Activated naive CD8-positive, alpha-beta T cell (primary cell): ENCODE data around the gene MYDGF.
"Not testable (repeated sequence)": the region's sequence is repeated elsewhere in the genome, so short reads cannot be mapped to it uniquely, and the experiment has no call there.

ENCODE experiments used
- H3K27ac Mint-ChIP-seq: one replicate; pipeline ENCODE4 v1.8.0; 2021; ENCODE audit warnings: mixed read lengths
- H3K27me3 Mint-ChIP-seq: one replicate; pipeline ENCODE4 v1.8.0; 2021; ENCODE audit warnings: mixed read lengths
- H3K36me3 Mint-ChIP-seq: one replicate; pipeline ENCODE4 v1.8.0; 2021; ENCODE audit warnings: mixed read lengths
- H3K4me1 Mint-ChIP-seq: one replicate; pipeline ENCODE4 v1.8.0; 2021; ENCODE audit warnings: low read depth, mixed read lengths
- H3K4me3 Mint-ChIP-seq: one replicate; pipeline ENCODE4 v1.8.0; 2021; ENCODE audit warnings: mild to moderate bottlenecking, mixed read lengths
- H3K9me3 Mint-ChIP-seq: one replicate; pipeline ENCODE4 v1.8.0; 2021; ENCODE audit warnings: low read depth, mixed read lengths

MYDGF gene

DNA sequence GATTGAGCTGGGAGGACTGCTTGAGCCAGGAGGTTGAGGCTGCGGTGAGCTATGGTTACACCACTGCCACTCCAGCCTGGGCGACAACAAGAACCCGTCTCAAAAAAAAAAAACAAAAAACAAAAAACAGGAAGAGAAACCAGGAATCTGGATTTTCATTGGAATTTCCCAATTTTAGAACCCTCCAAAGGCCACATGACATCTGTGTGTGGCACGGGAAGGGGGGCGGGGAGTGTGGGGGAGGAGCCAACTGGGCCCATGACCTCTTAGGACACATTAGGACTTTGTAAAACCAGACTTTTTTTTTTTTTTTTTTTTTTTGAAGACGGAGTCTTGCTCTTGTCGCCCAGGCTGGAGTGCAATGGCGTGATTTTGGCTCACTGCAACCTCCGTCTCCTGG lies 21.2 kb upstream of the MYDGF start:
- Mint-ChIP-seq H3K27ac (no peak overlapping the region), H3K36me3 (peaks cover 9% of the 10 kb centered on the region), H3K27me3 (no peaks in the 10 kb centered on the region)

DNA sequence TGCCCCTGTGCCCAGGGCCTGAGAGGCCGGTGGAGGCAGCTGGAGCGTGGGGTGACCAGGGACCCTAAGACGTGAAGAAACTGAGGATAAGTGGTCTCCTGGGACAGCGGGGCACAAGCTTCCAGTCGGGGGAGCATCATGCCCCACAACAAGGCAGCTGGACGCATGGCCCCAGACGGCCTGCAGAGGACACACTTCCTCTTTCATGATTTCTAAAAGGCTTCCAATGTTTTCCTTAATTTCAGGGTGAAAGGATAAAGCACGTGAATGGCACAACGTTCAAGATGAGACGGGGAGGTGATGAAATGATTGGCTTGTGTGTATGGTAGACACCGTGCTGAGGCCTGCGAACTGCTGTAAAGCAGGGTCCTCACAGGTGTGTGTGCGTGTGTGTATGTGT lies 20.2 kb upstream of the MYDGF start:
- H3K4me1 Mint-ChIP-seq = no peaks in the 10 kb centered on the region
- H3K9me3 Mint-ChIP-seq = no peaks in the 10 kb centered on the region
- no peak overlapping the region for H3K4me3 Mint-ChIP-seq
- H3K27me3 Mint-ChIP-seq = no peaks in the 10 kb centered on the region
- peaks cover 9% of the 10 kb centered on the region for H3K36me3 Mint-ChIP-seq
- no peak overlapping the region for H3K27ac Mint-ChIP-seq

More for the DNA sequence above, 21.2 kb upstream of the MYDGF start:
- Mint-ChIP-seq H3K4me1 (no peaks in the 10 kb centered on the region), H3K9me3 (no peaks in the 10 kb centered on the region), H3K4me3 (no peak overlapping the region)

DNA sequence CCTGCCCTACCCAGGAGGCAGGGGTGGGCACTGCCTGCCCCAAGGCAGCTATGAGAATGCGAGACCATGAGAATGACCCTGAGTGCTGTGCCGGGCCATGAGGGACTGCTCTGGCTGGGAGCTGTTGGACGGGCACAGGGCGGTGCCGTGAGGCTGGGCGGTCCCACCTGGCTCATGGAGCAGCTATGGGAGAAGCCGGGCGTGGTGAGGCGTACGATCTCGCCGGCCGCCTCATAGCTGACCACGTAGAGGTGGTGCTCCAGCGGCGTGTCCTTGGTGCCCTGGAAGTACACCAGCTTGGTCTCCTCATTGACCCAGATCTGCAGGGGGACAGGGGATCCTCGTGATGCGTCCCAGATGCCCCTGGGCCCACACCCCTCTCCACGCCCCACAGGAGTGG lies 19.3 kb upstream of the MYDGF start:
- H3K27ac Mint-ChIP-seq = no peak overlapping the region

DNA sequence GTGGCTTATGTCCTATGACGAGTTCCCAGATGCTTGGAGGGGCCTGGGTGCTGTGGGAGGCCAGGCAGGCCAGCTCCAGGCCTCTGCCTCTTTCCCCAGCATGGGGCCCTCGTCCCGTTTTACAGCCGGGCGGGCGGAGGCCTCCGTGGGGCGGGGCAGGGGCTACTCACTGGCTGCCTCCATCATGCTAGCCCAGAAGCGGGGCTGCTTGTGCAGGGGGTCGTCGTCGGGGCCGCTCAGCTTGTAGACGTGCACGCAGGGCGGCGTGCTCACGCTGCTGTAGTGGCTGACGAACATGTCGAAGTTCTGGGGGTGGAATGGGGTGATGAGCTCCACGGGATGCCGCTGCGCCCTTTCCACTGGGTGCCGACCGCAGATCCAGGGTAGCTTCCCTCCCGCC lies 18.4 kb upstream of the MYDGF start:
- Mint-ChIP-seq H3K27ac (no peak overlapping the region), H3K27me3 (no peaks in the 10 kb centered on the region), H3K36me3 (peaks cover 5% of the 10 kb centered on the region), H3K4me1 (no peaks in the 10 kb centered on the region), H3K4me3 (no peak overlapping the region), H3K9me3 (no peaks in the 10 kb centered on the region)

More for the DNA sequence above, 19.3 kb upstream of the MYDGF start:
- peaks cover 6% of the 10 kb centered on the region for H3K36me3 Mint-ChIP-seq
- no peak overlapping the region for H3K4me3 Mint-ChIP-seq
- H3K9me3 Mint-ChIP-seq = no peaks in the 10 kb centered on the region
- H3K27me3 Mint-ChIP-seq = no peaks in the 10 kb centered on the region
- no peaks in the 10 kb centered on the region for H3K4me1 Mint-ChIP-seq

DNA sequence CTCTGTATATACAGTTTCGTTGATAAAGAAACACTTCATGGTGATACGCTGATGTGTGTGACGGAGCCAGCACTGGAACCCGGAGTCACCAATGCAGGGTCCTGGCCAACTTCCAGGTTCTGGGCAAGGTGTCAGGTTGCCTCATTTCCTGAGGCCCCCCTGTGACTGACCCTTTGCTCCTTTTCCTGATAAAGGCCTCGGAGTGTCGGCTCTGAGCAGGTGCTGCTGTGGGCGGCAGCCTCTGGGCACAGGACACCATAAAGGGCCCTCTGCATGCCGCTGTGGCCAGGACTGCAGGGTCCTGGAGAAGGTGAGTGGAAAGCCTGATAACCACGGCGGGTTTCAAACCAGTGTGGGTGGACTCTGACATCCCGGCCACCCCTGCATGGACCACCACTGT lies 17.3 kb upstream of the MYDGF start:
- H3K36me3 Mint-ChIP-seq = peaks cover 5% of the 10 kb centered on the region
- H3K4me1 Mint-ChIP-seq = no peaks in the 10 kb centered on the region
- H3K27ac Mint-ChIP-seq = no peak overlapping the region
- H3K9me3 Mint-ChIP-seq = no peaks in the 10 kb centered on the region
- no peaks in the 10 kb centered on the region for H3K27me3 Mint-ChIP-seq
- H3K4me3 Mint-ChIP-seq = no peak overlapping the region

DNA sequence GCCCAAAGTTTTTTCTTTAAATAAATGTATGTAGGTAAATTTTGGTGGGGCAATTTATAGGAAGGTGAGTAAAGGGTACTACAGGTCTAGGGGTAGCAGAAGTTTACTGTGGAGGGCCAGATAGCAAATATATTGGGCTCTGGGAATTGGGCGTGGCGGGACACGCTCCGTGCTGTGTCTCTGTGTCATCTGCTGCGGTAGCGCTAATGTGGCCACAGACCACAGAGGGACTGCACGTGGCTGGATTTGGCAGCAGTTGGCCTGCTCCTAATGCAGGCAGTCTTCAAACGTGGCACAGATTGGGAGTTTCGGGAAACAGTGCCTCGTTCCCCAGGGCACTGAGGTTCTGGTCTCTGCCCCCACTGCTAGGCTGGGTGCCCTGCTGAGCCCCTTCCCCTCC lies 16.6 kb upstream of the MYDGF start:
- Mint-ChIP-seq H3K27me3 (no peaks in the 10 kb centered on the region), H3K36me3 (peaks cover 5% of the 10 kb centered on the region), H3K4me1 (no peaks in the 10 kb centered on the region), H3K9me3 (no peaks in the 10 kb centered on the region), H3K4me3 (no peak overlapping the region), H3K27ac (no peak overlapping the region)

DNA sequence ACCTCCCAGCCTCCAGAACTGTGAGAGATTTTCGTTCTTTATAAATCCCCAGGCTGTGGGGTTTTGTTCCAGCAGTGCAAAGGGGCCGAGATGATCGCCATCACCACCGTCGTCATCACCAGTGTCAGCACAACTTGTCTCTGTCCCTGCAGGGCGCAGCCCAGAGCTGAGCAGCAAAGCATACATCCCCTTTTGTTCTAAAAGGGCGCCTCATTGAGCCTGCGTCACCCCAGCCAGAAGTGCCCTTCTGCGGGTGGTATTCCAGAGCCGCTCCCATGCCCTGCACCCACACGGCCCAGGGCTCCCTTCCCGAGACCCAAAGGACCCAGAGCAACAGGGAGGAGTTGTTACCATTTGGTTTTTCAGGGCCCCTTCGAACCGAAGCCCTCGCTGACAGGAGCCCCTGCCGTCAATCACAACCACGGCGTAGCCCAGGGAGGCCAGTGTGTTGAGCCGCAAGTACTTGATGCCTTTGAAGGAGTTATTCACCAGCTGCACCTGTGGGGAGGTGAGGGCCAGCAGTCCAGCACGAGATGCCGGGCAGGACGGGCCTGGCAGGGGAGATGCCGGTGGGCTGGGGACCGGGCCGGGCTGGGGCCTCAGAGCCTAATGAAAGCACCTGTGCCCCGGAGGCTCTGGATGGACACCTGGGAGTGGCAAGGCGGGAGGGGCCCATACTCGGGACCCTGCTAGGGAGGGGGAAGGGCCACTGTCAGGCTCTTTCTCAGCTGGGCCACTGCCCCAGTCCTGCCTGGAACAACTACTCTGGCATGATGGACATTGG lies 14.4 kb upstream of the MYDGF start:
- no peaks in the 10 kb centered on the region for H3K4me1 Mint-ChIP-seq
- no peak overlapping the region for H3K4me3 Mint-ChIP-seq
- no peaks in the 10 kb centered on the region for H3K9me3 Mint-ChIP-seq
- no peaks in the 10 kb centered on the region for H3K27me3 Mint-ChIP-seq
- no peaks in the 10 kb centered on the region for H3K36me3 Mint-ChIP-seq
- no peak overlapping the region for H3K27ac Mint-ChIP-seq

DNA sequence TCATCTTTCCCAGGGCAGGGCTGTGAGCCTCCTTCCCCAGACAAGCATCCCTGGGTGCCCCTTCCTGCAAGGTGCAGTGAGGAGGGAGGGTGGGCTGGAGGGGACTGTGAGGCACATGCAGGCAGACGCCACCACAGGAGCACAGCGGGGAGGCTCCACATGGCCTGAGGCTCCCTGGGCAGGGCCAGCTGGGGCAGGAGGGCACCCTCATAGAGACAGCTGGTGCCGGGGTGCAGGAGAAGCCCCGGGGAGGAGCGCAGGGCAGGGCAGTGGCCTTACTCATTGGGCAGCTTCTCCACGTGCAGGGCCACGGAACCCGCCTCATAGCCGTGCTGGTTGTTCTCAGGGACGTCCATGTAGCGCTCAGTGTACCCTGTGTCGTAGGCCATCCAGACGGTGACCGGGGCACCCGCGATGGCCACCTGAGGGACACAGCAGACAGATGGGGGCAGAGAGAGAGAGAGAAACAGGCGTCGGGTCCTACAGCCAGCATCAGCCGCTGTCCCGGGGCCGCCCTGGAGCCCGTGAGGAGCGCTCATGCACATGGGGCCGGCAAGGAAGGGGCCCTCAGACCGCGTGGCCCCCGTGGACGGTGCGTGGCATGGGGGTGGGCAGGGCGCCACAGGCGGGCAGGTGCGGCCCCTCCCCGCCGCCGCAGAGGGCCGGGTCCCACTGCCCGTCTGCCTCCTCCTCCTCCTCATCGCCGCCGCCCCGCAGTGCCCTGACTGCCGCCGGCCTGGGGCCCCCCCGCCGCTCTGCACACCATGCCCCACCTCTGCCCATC lies 12.5 kb upstream of the MYDGF start:
- Mint-ChIP-seq H3K27ac (no peak overlapping the region), H3K4me1 (no peaks in the 10 kb centered on the region), H3K27me3 (no peaks in the 10 kb centered on the region), H3K4me3 (no peak overlapping the region), H3K9me3 (no peaks in the 10 kb centered on the region), H3K36me3 (no peaks in the 10 kb centered on the region)

DNA sequence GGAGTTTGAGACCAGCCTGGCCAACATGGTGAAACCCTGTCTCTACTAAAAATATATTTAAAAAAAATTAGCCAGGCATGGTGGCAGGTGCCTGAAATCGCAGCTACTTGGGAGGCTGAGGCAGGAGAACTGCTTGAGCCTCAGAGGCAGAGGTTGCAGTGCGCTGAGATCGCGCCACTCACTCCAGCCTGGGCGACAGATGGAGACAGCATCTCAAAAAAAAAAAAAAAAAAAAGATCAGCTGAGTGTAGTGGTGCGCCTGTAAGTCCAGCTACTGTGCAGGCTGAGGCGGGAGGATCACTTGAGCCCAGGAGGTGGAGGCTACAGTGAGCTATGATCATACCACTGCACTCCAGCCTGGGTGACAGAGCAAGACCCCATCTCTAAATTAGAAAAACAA lies 9.9 kb upstream of the MYDGF start:
- not testable (repeated sequence) for H3K27me3 Mint-ChIP-seq, H3K4me1 Mint-ChIP-seq, H3K36me3 Mint-ChIP-seq, H3K4me3 Mint-ChIP-seq, H3K27ac Mint-ChIP-seq, H3K9me3 Mint-ChIP-seq

DNA sequence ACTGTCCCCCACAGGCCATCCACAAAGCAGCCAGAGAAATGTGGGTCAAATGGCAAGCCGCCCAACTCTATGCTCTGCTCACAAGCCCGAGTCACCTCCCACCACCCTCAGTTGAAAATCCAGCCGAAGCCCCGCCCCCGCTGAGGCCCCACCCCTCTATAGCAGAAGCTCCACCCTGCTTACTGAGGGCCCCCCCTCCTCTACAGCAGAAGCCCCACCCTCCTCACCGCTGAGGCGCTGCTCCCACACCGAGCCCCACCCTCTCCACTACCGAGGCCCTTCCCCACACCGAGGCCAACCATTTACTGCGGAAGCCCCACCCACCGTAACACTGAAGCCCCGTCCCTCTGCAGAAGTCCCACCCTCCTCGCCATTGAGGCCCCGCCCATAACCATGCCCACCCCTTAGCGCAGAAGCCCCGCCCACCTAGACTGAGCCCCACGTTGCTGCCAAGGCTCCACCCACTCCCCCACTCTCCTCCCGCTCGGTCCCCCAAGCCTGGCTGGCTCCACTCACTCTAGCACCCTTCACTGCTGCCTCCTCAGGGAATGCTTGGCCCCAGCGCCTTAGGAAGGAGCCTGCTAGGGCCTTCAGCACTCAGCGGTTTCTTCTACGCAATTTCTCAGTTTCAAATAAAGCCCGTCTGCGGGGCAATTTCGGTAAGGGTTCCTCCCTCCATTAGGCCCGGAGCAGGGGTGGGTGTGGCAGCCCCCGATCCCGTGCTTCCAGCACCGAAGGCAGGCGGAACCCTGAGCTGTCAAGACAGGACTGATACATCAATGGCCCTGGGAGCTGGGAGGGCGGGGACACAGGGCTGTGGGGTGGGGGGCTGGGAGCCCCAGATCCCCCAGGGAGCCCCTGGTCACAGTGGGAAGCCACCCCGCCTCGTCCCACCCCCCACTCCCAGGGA lies 9.0 kb upstream of the MYDGF start:
- Mint-ChIP-seq H3K36me3 (no peaks in the 10 kb centered on the region), H3K27me3 (no peaks in the 10 kb centered on the region), H3K27ac (no peak overlapping the region), H3K9me3 (no peaks in the 10 kb centered on the region), H3K4me1 (no peaks in the 10 kb centered on the region), H3K4me3 (no peak overlapping the region)

DNA sequence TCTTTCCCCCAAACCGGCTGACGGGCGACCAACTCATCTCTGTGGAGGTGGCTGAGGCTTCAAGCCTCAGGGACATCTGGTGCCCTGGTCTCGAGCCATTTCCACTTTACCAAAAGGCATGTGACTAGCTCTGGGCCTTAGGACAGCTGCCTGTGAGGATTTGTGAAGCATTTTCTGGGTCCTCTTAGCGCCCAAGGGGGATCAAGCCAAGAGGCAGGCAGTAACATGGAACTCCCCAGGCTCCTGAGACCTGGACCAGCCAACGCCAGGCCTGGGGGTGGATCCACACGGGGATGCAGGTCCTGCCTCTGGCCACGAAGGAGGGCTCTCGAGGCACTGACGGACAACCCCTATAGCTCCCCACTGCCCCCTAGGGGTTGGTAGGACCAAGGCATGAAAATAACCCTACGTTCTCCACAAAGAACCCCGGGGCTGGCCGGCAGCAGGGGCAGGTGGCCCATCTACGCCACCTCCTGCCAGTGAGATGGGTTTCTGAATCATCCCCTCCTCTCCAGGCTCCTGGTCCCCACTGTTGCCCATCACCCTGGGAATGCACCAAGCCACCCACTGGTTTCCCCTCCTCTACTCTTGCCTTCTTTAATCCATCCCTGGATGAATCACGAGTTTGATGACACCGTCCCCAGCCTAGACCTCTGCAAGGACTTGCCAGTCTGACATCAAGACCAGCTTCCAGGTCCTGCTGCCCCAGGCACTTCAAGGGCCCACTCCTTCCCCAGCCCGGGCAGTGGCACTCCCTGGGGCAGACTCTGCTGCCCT lies 7.0 kb upstream of the MYDGF start:
- Mint-ChIP-seq H3K27ac (no peak overlapping the region), H3K9me3 (no peaks in the 10 kb centered on the region), H3K4me1 (no peaks in the 10 kb centered on the region), H3K36me3 (no peaks in the 10 kb centered on the region), H3K27me3 (no peaks in the 10 kb centered on the region), H3K4me3 (no peak overlapping the region)

DNA sequence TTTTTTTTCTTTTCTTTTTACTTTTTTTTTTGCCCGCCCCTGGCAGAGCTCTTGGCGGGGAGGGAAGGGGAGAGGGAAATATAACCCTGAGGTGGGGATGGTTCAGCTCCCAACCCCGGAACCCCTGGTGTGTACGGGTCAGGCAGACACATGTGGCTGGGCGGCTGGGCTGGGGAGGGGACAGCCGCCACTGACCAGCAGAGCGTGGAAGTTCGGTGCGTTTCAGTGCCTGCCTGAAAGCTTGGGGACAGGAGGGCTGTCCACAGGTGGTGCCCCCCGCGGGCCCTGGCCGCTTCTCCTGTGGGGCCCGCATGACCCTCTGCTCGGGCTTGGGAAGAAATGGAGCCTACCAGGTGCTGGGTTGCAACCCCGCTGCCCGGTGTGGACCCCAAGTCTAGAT lies 5.2 kb upstream of the MYDGF start:
- Mint-ChIP-seq H3K27me3 (no peaks in the 10 kb centered on the region), H3K9me3 (no peaks in the 10 kb centered on the region), H3K4me3 (no peak overlapping the region), H3K36me3 (no peaks in the 10 kb centered on the region), H3K4me1 (peaks cover 1% of the 10 kb centered on the region), H3K27ac (no peak overlapping the region)

DNA sequence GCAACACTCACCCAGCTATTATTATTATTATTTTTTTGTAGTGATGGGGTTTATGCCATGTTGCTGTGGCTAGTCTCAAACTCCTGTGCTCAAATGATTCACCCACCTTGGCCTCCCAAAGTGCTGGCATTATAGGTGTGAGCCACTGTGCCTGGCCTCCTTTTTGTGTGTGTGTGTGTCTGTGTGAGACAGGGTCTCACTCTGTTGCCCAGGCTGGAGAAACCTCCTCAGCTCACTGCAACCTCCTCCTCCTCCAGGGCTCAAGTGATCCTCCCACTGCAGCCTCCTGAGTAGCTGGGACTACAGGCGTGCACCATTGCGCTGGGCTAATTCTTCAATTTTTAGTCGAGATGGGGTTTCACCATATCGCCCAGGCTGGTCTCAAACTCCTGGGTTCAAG lies 3.6 kb upstream of the MYDGF start:
- H3K27ac Mint-ChIP-seq = no peak overlapping the region
- H3K27me3 Mint-ChIP-seq = no peaks in the 10 kb centered on the region
- no peaks in the 10 kb centered on the region for H3K9me3 Mint-ChIP-seq
- no peak overlapping the region for H3K4me3 Mint-ChIP-seq
- no peaks in the 10 kb centered on the region for H3K36me3 Mint-ChIP-seq
- peaks cover 8% of the 10 kb centered on the region for H3K4me1 Mint-ChIP-seq

DNA sequence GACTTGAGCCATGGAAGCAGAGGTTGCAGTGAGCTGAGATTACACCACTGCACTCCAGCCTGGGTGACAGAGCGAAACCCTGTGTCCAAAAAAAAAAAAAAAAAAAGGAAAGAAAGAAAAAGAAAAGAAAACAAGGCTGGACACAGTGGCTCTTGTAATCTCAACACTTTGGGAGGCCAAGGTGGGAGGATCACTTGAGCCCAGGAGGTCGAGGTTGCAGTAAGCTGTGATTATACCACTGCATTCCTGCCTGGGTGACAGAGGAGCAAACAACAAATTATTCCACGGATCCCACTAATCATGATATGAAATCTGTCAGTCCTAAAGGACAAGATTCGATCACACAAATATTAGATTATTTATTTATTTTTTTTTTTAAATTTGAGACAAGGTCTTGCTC lies 3.1 kb upstream of the MYDGF start:
- H3K27me3 Mint-ChIP-seq = no peaks in the 10 kb centered on the region
- H3K4me3 Mint-ChIP-seq = no peak overlapping the region
- no peak overlapping the region for H3K27ac Mint-ChIP-seq
- H3K36me3 Mint-ChIP-seq = no peaks in the 10 kb centered on the region
- H3K4me1 Mint-ChIP-seq = peaks cover 10% of the 10 kb centered on the region
- H3K9me3 Mint-ChIP-seq = no peaks in the 10 kb centered on the region
